CD4-positive, alpha-beta T cell (primary cell): ENCODE data around the gene STARD3. TPM values are rescaled to one million over a fixed set of nuclear protein-coding genes. Genes with fewer than 3 reads are reported as not detected.

Experiments used
- ATAC-seq: fragments of 200-7000 bp; cut with Tn5 transposase; one replicate; pipeline ENCODE4 v1.10.0; 2022; ENCODE audit warnings: mild to moderate bottlenecking; ENCODE audit not compliant: poor library complexity
- CTCF ChIA-PET: fragments of 350-600 bp; sonication (Branson Sonifier 250); formaldehyde crosslinking; loops from one replicate; lab custom pipeline; 2021; ENCODE audit warnings: antibody characterized with exemption, inconsistent platforms; lab: Charles Lee
- POLR2A ChIA-PET: fragments of 350-600 bp; sonication (Branson Sonifier 250); formaldehyde crosslinking; loops from one replicate; lab custom pipeline; 2021; ENCODE audit warnings: antibody characterized with exemption, inconsistent platforms; lab: Charles Lee
- DNase-seq, 14 experiments: peaks; one replicate each; pipeline ENCODE4 v3.0.0-alpha.2; 2013 to 2020; ENCODE audit warnings: mixed read lengths in 2 of 14
- H3K27ac ChIP-seq, 2 donors: one replicate each; pipeline versions ENCODE4 v1.5.1 to v1.7.0; 2013; ENCODE audit warnings: low read length in 2 of 2, low read depth in 1 of 2, mild to moderate bottlenecking in 1 of 2
- H3K27me3 ChIP-seq, 2 experiments: 1 replicate in 1 of 2; 2 replicates in 1 of 2; pipeline versions ENCODE4 v1.6.1 to v1.7.0; 2013; ENCODE audit warnings: low read length in 2 of 2, control low read depth in 1 of 2, mild to moderate bottlenecking in 1 of 2, moderate library complexity in 1 of 2; ENCODE audit not compliant: insufficient read depth in 2 of 2, control insufficient read depth in 1 of 2
- H3K36me3 ChIP-seq: one replicate; pipeline ENCODE4 v1.6.1; 2013; ENCODE audit warnings: low read length, control low read depth; ENCODE audit not compliant: insufficient read depth
- H3K4me1 ChIP-seq: one replicate; pipeline ENCODE4 v1.6.1; 2013; ENCODE audit warnings: low read length, control low read depth; ENCODE audit not compliant: insufficient read depth
- H3K4me3 ChIP-seq: one replicate; pipeline ENCODE4 v1.5.1; 2013; ENCODE audit warnings: mild to moderate bottlenecking, low read length, moderate library complexity
- H3K9me3 ChIP-seq, 2 experiments: 1 replicate in 1 of 2; 2 replicates in 1 of 2; pipeline versions ENCODE4 v1.6.1 to v1.7.0; 2013; ENCODE audit warnings: low read length in 2 of 2, mild to moderate bottlenecking in 2 of 2, control low read depth in 1 of 2, moderate library complexity in 1 of 2; ENCODE audit not compliant: control insufficient read depth in 1 of 2, insufficient read depth in 1 of 2
- H3K27ac Mint-ChIP-seq: one replicate; pipeline ENCODE4 v1.8.0; 2020; ENCODE audit warnings: mixed read lengths
- H3K27me3 Mint-ChIP-seq: one replicate; pipeline ENCODE4 v1.8.0; 2021; ENCODE audit warnings: mixed read lengths
- H3K36me3 Mint-ChIP-seq: one replicate; pipeline ENCODE4 v1.8.0; 2021; ENCODE audit warnings: low read depth, mixed read lengths
- H3K4me1 Mint-ChIP-seq: one replicate; pipeline ENCODE4 v1.8.0; 2021; ENCODE audit warnings: low read depth, mixed read lengths
- H3K4me3 Mint-ChIP-seq: one replicate; pipeline ENCODE4 v1.8.0; 2020; ENCODE audit warnings: mild to moderate bottlenecking, mixed read lengths
- H3K9me3 Mint-ChIP-seq: one replicate; pipeline ENCODE4 v1.8.0; 2020; ENCODE audit warnings: mixed read lengths
- intact Hi-C, 2 experiments: fragments of 100-400 bp; cut with DNase I in 1 of 2; cut with micrococcal nuclease in 1 of 2; formaldehyde crosslinking; loops; one replicate each; pipeline versions ENCODE4 v1.15.1 to v1.9.0; 2023 to 2025; cut with DNase I, micrococcal nuclease
- total RNA-seq, 174 experiments: library from RNA in 2 of 174; stranded (reverse) in 2 of 174; gene quantifications; one replicate each; pipeline ENCODE4 v1.2.3 and lab custom pipeline; 2021 to 2026
- TF ChIP-seq, protein P1 (sequence below): fragments of 200-600 bp; IDR thresholded peaks from one replicate; pipeline ENCODE4 v1.8.0; 2022; ENCODE audit warnings: antibody characterized with exemption, mild to moderate bottlenecking

STARD3 gene
- total RNA-seq, 2 experiments from 2014 or later: 96.5 to 99.9 TPM

DNA sequence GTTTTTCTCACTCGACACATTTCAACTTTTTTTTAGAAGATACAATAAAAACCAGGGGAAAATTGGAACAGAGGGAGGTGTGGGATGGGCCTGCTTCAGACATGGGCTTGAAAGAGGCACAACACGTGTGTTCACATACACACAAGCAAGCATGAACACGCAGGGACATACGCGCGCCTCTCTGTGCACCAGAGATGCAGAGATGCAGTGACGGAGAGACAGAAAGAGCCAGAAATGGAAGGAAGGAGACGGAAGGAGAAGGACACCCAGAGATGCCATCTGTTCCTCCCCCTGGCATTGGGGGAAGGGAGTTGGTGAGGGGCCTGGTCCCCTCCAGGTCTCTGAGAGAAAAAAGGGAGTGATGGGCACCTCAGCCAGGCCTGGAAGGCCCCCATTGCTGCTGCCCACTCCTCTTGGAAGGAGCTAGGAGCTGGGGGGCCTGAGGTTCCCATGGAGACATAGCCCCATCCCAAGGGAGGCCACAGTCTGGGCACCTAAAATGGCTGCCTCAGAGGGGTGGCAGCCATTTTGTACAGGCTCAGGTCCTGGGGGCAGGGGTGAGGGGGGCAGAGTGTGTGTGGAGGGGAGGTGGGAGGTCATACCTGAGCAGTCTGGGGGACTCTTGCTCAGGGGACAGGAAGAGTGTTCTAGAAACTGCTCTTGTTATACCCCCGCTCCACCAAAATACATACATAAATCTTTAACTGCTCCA, 25.4 kb upstream of the STARD3 start:
- peaks cover 28 to 30% of the 10 kb centered on the region in 2 experiments for H3K27me3 ChIP-seq
- intact Hi-C loops: no loop called here
- POLR2A ChIA-PET: no interaction called here
- Mint-ChIP-seq H3K27me3 (peaks cover 54% of the 10 kb centered on the region), H3K4me3 (no peak overlapping the region), H3K36me3 (no peaks in the 10 kb centered on the region), H3K27ac (no peak overlapping the region), H3K9me3 (no peaks in the 10 kb centered on the region), H3K4me1 (no peaks in the 10 kb centered on the region)
- TF ChIP-seq, protein P1, sequence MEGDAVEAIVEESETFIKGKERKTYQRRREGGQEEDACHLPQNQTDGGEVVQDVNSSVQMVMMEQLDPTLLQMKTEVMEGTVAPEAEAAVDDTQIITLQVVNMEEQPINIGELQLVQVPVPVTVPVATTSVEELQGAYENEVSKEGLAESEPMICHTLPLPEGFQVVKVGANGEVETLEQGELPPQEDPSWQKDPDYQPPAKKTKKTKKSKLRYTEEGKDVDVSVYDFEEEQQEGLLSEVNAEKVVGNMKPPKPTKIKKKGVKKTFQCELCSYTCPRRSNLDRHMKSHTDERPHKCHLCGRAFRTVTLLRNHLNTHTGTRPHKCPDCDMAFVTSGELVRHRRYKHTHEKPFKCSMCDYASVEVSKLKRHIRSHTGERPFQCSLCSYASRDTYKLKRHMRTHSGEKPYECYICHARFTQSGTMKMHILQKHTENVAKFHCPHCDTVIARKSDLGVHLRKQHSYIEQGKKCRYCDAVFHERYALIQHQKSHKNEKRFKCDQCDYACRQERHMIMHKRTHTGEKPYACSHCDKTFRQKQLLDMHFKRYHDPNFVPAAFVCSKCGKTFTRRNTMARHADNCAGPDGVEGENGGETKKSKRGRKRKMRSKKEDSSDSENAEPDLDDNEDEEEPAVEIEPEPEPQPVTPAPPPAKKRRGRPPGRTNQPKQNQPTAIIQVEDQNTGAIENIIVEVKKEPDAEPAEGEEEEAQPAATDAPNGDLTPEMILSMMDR: no peak
- H3K9me3 ChIP-seq: peaks cover 0 to 17% of the 10 kb centered on the region in 2 experiments
- H3K27ac ChIP-seq: no peak overlapping the region
- DNase-seq (no peak), ATAC-seq (no peak)
- peaks cover 17% of the 10 kb centered on the region for H3K4me1 ChIP-seq
- no peaks in the 10 kb centered on the region for H3K36me3 ChIP-seq
- CTCF ChIA-PET: interaction anchor here (1.0 kb wide), 1 partner anchor 10 kb away, joined by 3 read pairs; no protein-coding TSS in a partner anchor
- no peak overlapping the region for H3K4me3 ChIP-seq

GRCh38 chr17:39612291-39612894, 24.6 kb upstream of the STARD3 start:
- CTCF ChIA-PET: interaction anchor here (0.8 to 1.2 kb wide), 3 partner anchors 9 to 11 kb away, joined by 3 to 5 read pairs (median 3); no protein-coding TSS in a partner anchor
- Mint-ChIP-seq H3K4me1 (no peaks in the 10 kb centered on the region), H3K4me3 (no peak overlapping the region), H3K36me3 (no peaks in the 10 kb centered on the region), H3K27ac (no peak overlapping the region), H3K9me3 (no peaks in the 10 kb centered on the region), H3K27me3 (peaks cover 47% of the 10 kb centered on the region)
- TF ChIP-seq, protein P1: no peak
- H3K9me3 ChIP-seq: peaks cover 0 to 14% of the 10 kb centered on the region in 2 experiments
- H3K4me1 ChIP-seq: peaks cover 13% of the 10 kb centered on the region
- DNase-seq (no peak), ATAC-seq (no peak)
- peaks cover 22 to 23% of the 10 kb centered on the region in 2 experiments for H3K27me3 ChIP-seq
- no peaks in the 10 kb centered on the region for H3K36me3 ChIP-seq
- intact Hi-C loops: no loop called here
- H3K4me3 ChIP-seq: no peak overlapping the region
- POLR2A ChIA-PET: no interaction called here
- no peak overlapping the region for H3K27ac ChIP-seq

DNA sequence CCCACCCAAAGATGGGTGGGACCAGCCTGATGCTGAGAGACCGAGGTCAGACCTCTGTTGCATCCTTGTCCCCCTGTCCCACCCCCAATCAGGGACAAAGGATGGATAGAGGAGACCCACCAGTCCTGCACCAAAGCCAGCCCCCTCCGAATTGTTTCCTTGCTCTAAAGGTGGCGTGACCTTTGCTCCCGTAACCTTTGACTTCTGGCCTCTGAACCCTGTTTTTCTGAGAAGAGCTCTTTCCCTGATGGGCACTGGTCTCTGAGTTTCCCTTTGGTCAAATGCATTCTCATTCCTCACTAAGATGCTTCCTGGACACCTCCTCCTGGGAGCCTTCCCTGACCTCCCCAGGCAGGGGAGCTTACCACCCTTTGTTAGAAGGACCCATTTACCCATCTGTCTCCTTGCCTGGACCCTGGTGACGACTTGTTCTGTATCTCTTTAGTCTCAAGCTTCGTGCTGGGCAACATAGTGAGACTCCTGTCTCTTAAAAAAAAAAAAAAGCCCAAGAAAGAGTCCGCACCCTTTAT, 23.9 kb upstream of the STARD3 start:
- Mint-ChIP-seq H3K9me3 (no peaks in the 10 kb centered on the region), H3K27me3 (peaks cover 42% of the 10 kb centered on the region), H3K36me3 (no peaks in the 10 kb centered on the region), H3K4me3 (no peak overlapping the region), H3K4me1 (no peaks in the 10 kb centered on the region), H3K27ac (no peak overlapping the region)
- Histone ChIP-seq H3K4me1 (peaks cover 9% of the 10 kb centered on the region), H3K36me3 (no peaks in the 10 kb centered on the region), H3K9me3 (peaks cover 0 to 8% of the 10 kb centered on the region in 2 experiments), H3K27ac (no peak overlapping the region), H3K27me3 (peaks cover 16 to 18% of the 10 kb centered on the region in 2 experiments), H3K4me3 (no peak overlapping the region)
- DNase-seq (no peak), ATAC-seq (no peak)
- intact Hi-C loops: no loop called here
- TF ChIP-seq, protein P1: no peak
- POLR2A ChIA-PET: no interaction called here
- CTCF ChIA-PET: interaction anchor here (0.8 to 1.2 kb wide), 2 partner anchors 9 to 10 kb away, joined by 3 to 5 read pairs; no protein-coding TSS in a partner anchor
